ENCODE results near the gene ELN.

The ELN gene

GRCh38 chr7:74026406-74026902, 1.5 kb upstream of the ELN start:
- no peak for DNase-seq

GRCh38 chr7:74026903-74027682, 880 bp upstream of the ELN start:
- DNase-seq = peak; percentile 51

GRCh38 chr7:74028321-74028838, 407 bp downstream of the ELN start:
- DNase-seq = no peak

GRCh38 chr7:74029089-74029785, 1.3 kb downstream of the ELN start:
- no peak for DNase-seq

GRCh38 chr7:74029991-74030415, 2.0 kb downstream of the ELN start:
- DNase-seq = no peak

- DNase-seq = no peak
Measured at GRCh38 chr7:74030861-74031260, 2.9 kb downstream of the ELN start.

GRCh38 chr7:74031403-74032190, 3.6 kb downstream of the ELN start:
- DNase-seq = no peak

GRCh38 chr7:74032191-74032490, 4.2 kb downstream of the ELN start:
- no peak for DNase-seq

GRCh38 chr7:74032624-74033371, 4.8 kb downstream of the ELN start:
- no peak for DNase-seq

GRCh38 chr7:74033372-74034311, 5.7 kb downstream of the ELN start:
- no peak for DNase-seq

GRCh38 chr7:74037609-74038008, 9.6 kb downstream of the ELN start:
- DNase-seq = no peak

- no peak for DNase-seq
Measured at GRCh38 chr7:74038194-74038961, 10.4 kb downstream of the ELN start.

GRCh38 chr7:74039337-74039736, 11.4 kb downstream of the ELN start:
- DNase-seq = no peak

GRCh38 chr7:74040101-74040790, 12.3 kb downstream of the ELN start:
- DNase-seq = no peak

GRCh38 chr7:74040791-74041520, 13.0 kb downstream of the ELN start:
- no peak for DNase-seq

- no peak for DNase-seq
Measured at GRCh38 chr7:74042746-74043522, 15.0 kb downstream of the ELN start.

GRCh38 chr7:74043523-74043951, 15.6 kb downstream of the ELN start:
- DNase-seq = no peak

Data from activated CD4-positive, alpha-beta T cell treated with anti-CD3 and anti-CD28 coated beads, Interleukin-2, amount 50 U/mL, for 16 hours (primary cell).